Measurements from ENCODE around the gene LRRC8C. TPM values are rescaled to one million over a fixed set of nuclear protein-coding genes. Genes with fewer than 3 reads are reported as not detected.

Gene LRRC8C
- total and polyA plus RNA-seq, 2 experiments from 2014 or later: 0.70 to 1.5 TPM

- Histone ChIP-seq H3K9me2 (replicated peaks; ENCODE audit: insufficient read depth) (no peaks in the 10 kb centered on the region), H3K27ac (no peak overlapping the region), H4K20me1 (ENCODE audit: insufficient read depth, poor library complexity, severe bottlenecking) (no peaks in the 10 kb centered on the region), H3K4me1 (ENCODE audit: insufficient read depth) (no peaks in the 10 kb centered on the region), H3K79me2 (no peaks in the 10 kb centered on the region), H3K4me2 (no peak overlapping the region), H2AFZ (no peak overlapping the region), H3K36me3 (replicated peaks; ENCODE audit: insufficient read depth, low read depth) (no peaks in the 10 kb centered on the region), H3K9me3 (ENCODE audit: low read depth) (no peaks in the 10 kb centered on the region), H3K27me3 (no peaks in the 10 kb centered on the region), H3K4me3 (no peak overlapping the region)
- no peak for TF ChIP-seq EZH2 (IDR thresholded peaks at IDR 0.05; ENCODE audit: borderline replicate concordance)
- no peak for TF ChIP-seq EZH2phosphoT487 (IDR thresholded peaks at IDR 0.05; ENCODE audit: low read depth, severe bottlenecking, unreplicated experiment)
- TF ChIP-seq CTCF (IDR thresholded peaks at IDR 0.05; ENCODE audit: poor library complexity): no peak
- no peak for DNase-seq (ENCODE audit: low spot score)
- WGBS (ENCODE audit: low lambda C conversion rate, missing lambda C conversion rate): 94% methylated on average over 4 of the region's 4 CpGs
Observed at GRCh38 chr1:89743788-89744187, 110.9 kb downstream of the LRRC8C start.

- no peak overlapping the region for H3K4me3 ChIP-seq
- H3K4me1 ChIP-seq (ENCODE audit: insufficient read depth): no peaks in the 10 kb centered on the region
- no peak overlapping the region for H3K4me2 ChIP-seq
- no peak for DNase-seq (ENCODE audit: low spot score)
- no peaks in the 10 kb centered on the region for H3K9me3 ChIP-seq (ENCODE audit: low read depth)
- TF ChIP-seq CTCF (IDR thresholded peaks at IDR 0.05; ENCODE audit: poor library complexity): no peak
- TF ChIP-seq EZH2 (IDR thresholded peaks at IDR 0.05; ENCODE audit: borderline replicate concordance): no peak
- TF ChIP-seq EZH2phosphoT487 (IDR thresholded peaks at IDR 0.05; ENCODE audit: low read depth, severe bottlenecking, unreplicated experiment): no peak
- no peaks in the 10 kb centered on the region for H3K27me3 ChIP-seq
- H3K9me2 ChIP-seq (replicated peaks; ENCODE audit: insufficient read depth): no peaks in the 10 kb centered on the region
- H3K79me2 ChIP-seq: no peaks in the 10 kb centered on the region
- no peak overlapping the region for H3K27ac ChIP-seq
- 86% methylated on average over 3 of the region's 4 CpGs for WGBS (ENCODE audit: low lambda C conversion rate, missing lambda C conversion rate)
- no peak overlapping the region for H2AFZ ChIP-seq
- no peaks in the 10 kb centered on the region for H3K36me3 ChIP-seq (replicated peaks; ENCODE audit: insufficient read depth, low read depth)
- H4K20me1 ChIP-seq (ENCODE audit: insufficient read depth, poor library complexity, severe bottlenecking): no peaks in the 10 kb centered on the region
Observed at GRCh38 chr1:89746424-89747149, 113.7 kb downstream of the LRRC8C start.

- no peaks in the 10 kb centered on the region for H3K36me3 ChIP-seq (replicated peaks; ENCODE audit: insufficient read depth, low read depth)
- no peak overlapping the region for H3K27ac ChIP-seq
- no peaks in the 10 kb centered on the region for H3K9me2 ChIP-seq (replicated peaks; ENCODE audit: insufficient read depth)
- no peaks in the 10 kb centered on the region for H3K27me3 ChIP-seq
- no peak overlapping the region for H3K4me3 ChIP-seq
- DNase-seq (ENCODE audit: low spot score): no peak
- no peaks in the 10 kb centered on the region for H3K9me3 ChIP-seq (ENCODE audit: low read depth)
- H2AFZ ChIP-seq: no peak overlapping the region
- peaks cover 10% of the 10 kb centered on the region for H3K4me1 ChIP-seq (ENCODE audit: insufficient read depth)
- TF ChIP-seq CTCF (IDR thresholded peaks at IDR 0.05; ENCODE audit: poor library complexity) (no peak), EZH2 (IDR thresholded peaks at IDR 0.05; ENCODE audit: borderline replicate concordance) (no peak), EZH2phosphoT487 (IDR thresholded peaks at IDR 0.05; ENCODE audit: low read depth, severe bottlenecking, unreplicated experiment) (no peak)
- H4K20me1 ChIP-seq (ENCODE audit: insufficient read depth, poor library complexity, severe bottlenecking): no peaks in the 10 kb centered on the region
- H3K4me2 ChIP-seq: no peak overlapping the region
- H3K79me2 ChIP-seq: no peaks in the 10 kb centered on the region
Observed at GRCh38 chr1:89753761-89754160, 120.8 kb downstream of the LRRC8C start.

All from hepatocyte (in vitro differentiated cells).